ENCODE data around the gene RUVBL2.

Gene RUVBL2

GRCh38 chr19:49011194-49011593 lies 17.5 kb downstream of the RUVBL2 start:
- TF ChIP-seq YY1 (IDR thresholded peaks at IDR 0.05; ENCODE audit: low read depth), result no peak
- TF ChIP-seq MAX (IDR thresholded peaks at IDR 0.05), result no peak
- no peak for TF ChIP-seq TCF12 (IDR thresholded peaks at IDR 0.05; ENCODE audit: low read depth)
- no peak for TF ChIP-seq EP300 (IDR thresholded peaks at IDR 0.05; ENCODE audit: borderline replicate concordance)
- TF ChIP-seq REST (IDR thresholded peaks at IDR 0.05; ENCODE audit: low read depth), result no peak
- no peak for TF ChIP-seq TEAD4 (IDR thresholded peaks at IDR 0.05)
- TF ChIP-seq RAD21 (IDR thresholded peaks at IDR 0.05; ENCODE audit: low read depth), result no peak
- no peak for TF ChIP-seq CEBPB (IDR thresholded peaks at IDR 0.05)
- no peak for TF ChIP-seq CREB1 (IDR thresholded peaks at IDR 0.05; ENCODE audit: low read depth)
- no peak for TF ChIP-seq FOXM1 (IDR thresholded peaks at IDR 0.05; ENCODE audit: borderline replicate concordance, low read depth)
- TF ChIP-seq USF1 (IDR thresholded peaks at IDR 0.05), result no peak
- no peak for TF ChIP-seq NFIC (IDR thresholded peaks at IDR 0.05)
- no peak for TF ChIP-seq ZBTB7A (IDR thresholded peaks at IDR 0.05; ENCODE audit: low read depth)

DNA sequence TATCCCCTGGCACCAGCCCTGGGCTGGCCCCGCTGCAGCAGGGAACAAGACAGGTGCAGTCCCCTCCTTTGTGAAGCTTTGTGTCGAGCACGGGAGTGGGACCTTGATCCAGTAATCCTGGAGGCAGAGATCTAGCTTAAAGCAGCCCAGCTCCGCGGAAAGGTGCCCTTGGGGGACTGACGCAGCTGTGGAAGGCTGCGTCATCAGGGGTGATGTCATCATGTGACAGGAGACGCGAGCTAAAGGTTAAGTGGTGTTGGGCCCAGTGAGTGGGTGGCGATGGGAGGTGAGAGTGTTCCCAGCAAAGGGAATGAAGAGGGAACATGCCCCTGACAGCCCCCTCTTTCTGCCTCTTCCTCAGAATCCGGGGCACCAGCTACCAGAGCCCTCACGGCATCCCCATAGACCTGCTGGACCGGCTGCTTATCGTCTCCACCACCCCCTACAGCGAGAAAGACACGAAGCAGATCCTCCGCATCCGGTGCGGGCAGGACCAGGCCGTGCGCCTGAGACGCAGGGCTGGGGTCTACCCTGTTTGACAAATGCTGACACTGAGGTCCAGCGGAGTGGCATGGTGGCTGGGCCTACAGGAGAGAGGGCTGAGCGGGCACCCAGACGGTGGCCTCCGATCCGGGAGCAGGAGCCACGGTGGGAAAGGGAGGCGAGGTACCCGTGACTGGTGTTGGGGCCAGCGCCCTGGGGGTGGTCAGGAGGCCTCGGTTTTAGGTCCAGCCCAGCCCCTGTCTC lies 20.6 kb downstream of the RUVBL2 start:
- no peak for TF ChIP-seq NFIC (IDR thresholded peaks at IDR 0.05)
- no peak for TF ChIP-seq MAX (IDR thresholded peaks at IDR 0.05)

- TF ChIP-seq MAX (IDR thresholded peaks at IDR 0.05) (no peak), CREB1 (IDR thresholded peaks at IDR 0.05; ENCODE audit: low read depth) (no peak), NFIC (IDR thresholded peaks at IDR 0.05) (no peak), ZBTB7A (IDR thresholded peaks at IDR 0.05; ENCODE audit: low read depth) (no peak), REST (IDR thresholded peaks at IDR 0.05; ENCODE audit: low read depth) (no peak), YY1 (IDR thresholded peaks at IDR 0.05; ENCODE audit: low read depth) (no peak), TAF1 (IDR thresholded peaks at IDR 0.05; ENCODE audit: low read depth) (no peak), USF1 (IDR thresholded peaks at IDR 0.05) (no peak), RAD21 (IDR thresholded peaks at IDR 0.05; ENCODE audit: low read depth) (no peak), FOXM1 (IDR thresholded peaks at IDR 0.05; ENCODE audit: borderline replicate concordance, low read depth) (no peak), EGR1 (IDR thresholded peaks at IDR 0.05) (no peak), CEBPB (IDR thresholded peaks at IDR 0.05) (no peak), TCF12 (IDR thresholded peaks at IDR 0.05; ENCODE audit: low read depth) (no peak), TEAD4 (IDR thresholded peaks at IDR 0.05) (no peak)
These were observed 21.2 kb downstream of the RUVBL2 start for GRCh38 chr19:49014870-49015255.

DNA sequence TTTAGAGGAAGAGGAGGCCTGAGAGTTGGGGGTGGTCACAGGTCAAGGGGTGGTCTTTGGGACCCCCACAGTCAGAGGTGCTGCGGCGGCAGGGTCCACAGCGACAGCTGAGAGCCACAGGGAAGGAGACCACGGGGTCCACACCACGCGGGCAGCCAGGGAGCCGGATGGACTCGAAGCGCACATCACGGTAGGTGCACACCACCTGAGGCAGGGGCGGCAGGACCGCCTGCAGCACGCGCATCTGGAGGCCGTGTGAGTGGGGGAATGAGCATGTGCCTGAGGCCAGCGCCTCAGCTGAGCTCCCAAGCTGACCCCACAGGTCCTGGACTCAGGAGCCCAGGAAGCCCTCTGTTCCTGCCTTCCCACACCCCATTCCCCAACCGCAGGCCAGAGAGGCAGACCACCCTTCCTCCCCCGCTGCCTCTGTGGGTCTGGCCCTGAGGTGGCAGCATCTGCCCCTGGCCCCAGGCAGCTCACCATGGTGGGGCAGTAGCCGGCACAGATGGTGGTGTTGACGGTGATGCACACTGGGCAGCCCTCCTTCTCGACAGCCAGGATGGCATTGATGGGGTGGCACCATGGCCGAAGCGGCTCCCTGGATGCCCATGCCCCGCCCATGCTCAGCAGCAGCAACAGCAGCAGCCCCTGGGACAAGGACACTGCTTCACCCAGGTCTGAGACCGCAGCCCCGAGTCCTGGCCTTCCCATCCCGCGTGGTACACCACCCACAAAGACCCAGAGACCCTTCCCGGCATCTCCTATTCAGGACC lies 22.6 kb downstream of the RUVBL2 start:
- TF ChIP-seq CREB1 (IDR thresholded peaks at IDR 0.05; ENCODE audit: low read depth) (no peak), RAD21 (IDR thresholded peaks at IDR 0.05; ENCODE audit: low read depth) (no peak), NFIC (IDR thresholded peaks at IDR 0.05) (no peak), TAF1 (IDR thresholded peaks at IDR 0.05; ENCODE audit: low read depth) (no peak), REST (IDR thresholded peaks at IDR 0.05; ENCODE audit: low read depth) (no peak), EP300 (IDR thresholded peaks at IDR 0.05; ENCODE audit: borderline replicate concordance) (no peak), USF1 (IDR thresholded peaks at IDR 0.05) (no peak), FOXM1 (IDR thresholded peaks at IDR 0.05; ENCODE audit: borderline replicate concordance, low read depth) (no peak), CEBPB (IDR thresholded peaks at IDR 0.05) (no peak), MAX (IDR thresholded peaks at IDR 0.05) (no peak), TCF12 (IDR thresholded peaks at IDR 0.05; ENCODE audit: low read depth) (no peak), YY1 (IDR thresholded peaks at IDR 0.05; ENCODE audit: low read depth) (no peak), ZBTB7A (IDR thresholded peaks at IDR 0.05; ENCODE audit: low read depth) (no peak)

All from Ishikawa (cell line).